OCI-LY1 (cell line): ENCODE data around the gene HOXA10.

Experiments used
- CTCF ChIP-seq: fragments of 200-600 bp; sonication (generic), shearing (Covaris generic); IDR thresholded peaks from 2 replicates; pipeline ENCODE4 v1.5.1; 2017; ENCODE audit warnings: mild to moderate bottlenecking, antibody characterized with exemption, low read length, moderate library complexity, mixed read lengths
- EZH2 ChIP-seq: fragments of 200-600 bp; sonication (generic), shearing (Covaris generic); IDR thresholded peaks from 2 replicates; pipeline ENCODE4 v1.8.0; 2017; ENCODE audit warnings: borderline replicate concordance, mixed run types, mild to moderate bottlenecking, antibody characterized with exemption, low read length, moderate library complexity, mixed read lengths

GRCh38 chr7:27214239-27214950, 40.3 kb upstream of the HOXA10 start:
- TF ChIP-seq CTCF = no peak
- no peak for TF ChIP-seq EZH2
